ENCODE measurements around the gene YIF1A.

The YIF1A gene

GRCh38 chr11:66243782-66244535 lies 45.0 kb downstream of the YIF1A start:
- no peak for DNase-seq (ENCODE audit: low read depth)

- no peak for DNase-seq (ENCODE audit: low read depth)
Observed at GRCh38 chr11:66242095-66242765, 46.7 kb downstream of the YIF1A start.

GRCh38 chr11:66240781-66241136 lies 48.2 kb downstream of the YIF1A start:
- no peak for DNase-seq (ENCODE audit: low read depth)

GRCh38 chr11:66239998-66240780 lies 48.8 kb downstream of the YIF1A start:
- DNase-seq (ENCODE audit: low read depth): no peak

GRCh38 chr11:66239511-66239910 lies 49.4 kb downstream of the YIF1A start:
- no peak for DNase-seq (ENCODE audit: low read depth)

- no peak for DNase-seq (ENCODE audit: low read depth)
Observed at GRCh38 chr11:66238786-66239413, 50.0 kb downstream of the YIF1A start.

GRCh38 chr11:66237867-66238266 lies 51.1 kb downstream of the YIF1A start:
- DNase-seq (ENCODE audit: low read depth): no peak

- DNase-seq (ENCODE audit: low read depth): no peak
Observed at GRCh38 chr11:66235141-66235540, 53.8 kb downstream of the YIF1A start.

Data from activated T-cell treated with anti-CD3 and anti-CD28 coated beads for 48 hours (primary cell).